HEK293 (cell line): ENCODE measurements around the gene MEGF8.
A peak's percentile ranks its signal among the peaks of the same experiment; 100 is the strongest.

Experiments used
- CTCF ChIA-PET: fragments of 350-600 bp; formaldehyde crosslinking; extraction: SDS; loops from one replicate; lab custom pipeline; 2021; ENCODE audit warnings: antibody characterized with exemption; lab: Yijun Ruan, JAX
- POLR2A ChIA-PET: fragments of 300-600 bp; formaldehyde crosslinking; extraction: SDS; loops from one replicate; lab custom pipeline; 2020; ENCODE audit warnings: antibody characterized with exemption, inconsistent platforms; lab: Yijun Ruan, JAX
- H3K27ac ChIP-seq: fragments of 200-500 bp; sonication (Bioruptor generic); 2 replicates; pipeline ENCODE4 v1.5.1; 2014; ENCODE audit warnings: low read depth, low read length, control low read depth, inconsistent platforms; ENCODE audit errors: extremely low read depth
- H3K36me3 ChIP-seq, 2 experiments: fragments of 200-500 bp in 1 of 2; sonication (Bioruptor generic) in 1 of 2; 1 replicate in 1 of 2; 2 replicates in 1 of 2; pipeline ENCODE4 v1.5.1; 2014 to 2017; ENCODE audit warnings: inconsistent platforms in 2 of 2, low read length in 2 of 2; ENCODE audit not compliant: control insufficient read depth in 2 of 2, insufficient read depth in 1 of 2
- H3K4me1 ChIP-seq: fragments of 200-500 bp; sonication (Bioruptor generic); 2 replicates; pipeline ENCODE4 v1.5.1; 2014; ENCODE audit warnings: mild to moderate bottlenecking, low read length, inconsistent platforms; ENCODE audit not compliant: control insufficient read depth, insufficient read depth
- H3K4me3 ChIP-seq: 2 replicates; pipeline ENCODE4 v1.5.1; 2011; ENCODE audit warnings: low read depth, mild to moderate bottlenecking, control low read depth, low read length, moderate library complexity
- H3K9me3 ChIP-seq: fragments of 200-500 bp; sonication (Bioruptor generic); 2 replicates; pipeline ENCODE4 v1.5.1; 2014; ENCODE audit warnings: low read depth, low read length, inconsistent platforms; ENCODE audit not compliant: control insufficient read depth, insufficient read depth
- KLF1 ChIP-seq: fragments of 450-650 bp; formaldehyde crosslinking; IDR thresholded peaks from 2 replicates; pipeline ENCODE4 v1.5.1; 2016; ENCODE audit warnings: missing biosample characterization, missing genetic modification characterization
- PATZ1 ChIP-seq: fragments of 450-650 bp; formaldehyde crosslinking; IDR thresholded peaks from 2 replicates; pipeline ENCODE4 v1.5.1; 2016; ENCODE audit warnings: missing biosample characterization, missing genetic modification characterization
- REPIN1 ChIP-seq: fragments of 450-650 bp; formaldehyde crosslinking; IDR thresholded peaks from 2 replicates; pipeline ENCODE4 v1.5.1; 2017; ENCODE audit warnings: missing biosample characterization, missing genetic modification characterization, low read depth
- WT1 ChIP-seq: fragments of 450-650 bp; formaldehyde crosslinking; IDR thresholded peaks from 2 replicates; pipeline ENCODE4 v1.5.1; 2016; ENCODE audit warnings: missing biosample characterization, missing genetic modification characterization
- ZBTB7A ChIP-seq: fragments of 450-650 bp; formaldehyde crosslinking; IDR thresholded peaks from 2 replicates; pipeline ENCODE4 v1.5.1; 2016; ENCODE audit warnings: low read depth, missing biosample characterization, missing genetic modification characterization
- ZEB2 ChIP-seq: fragments of 450-650 bp; formaldehyde crosslinking; IDR thresholded peaks from 2 replicates; pipeline ENCODE4 v1.5.1; 2016; ENCODE audit warnings: missing biosample characterization, missing genetic modification characterization
- ZNF2 ChIP-seq: fragments of 450-650 bp; formaldehyde crosslinking; IDR thresholded peaks from 2 replicates; pipeline ENCODE4 v1.5.1; 2016; ENCODE audit warnings: missing biosample characterization, missing genetic modification characterization
- ZNF223 ChIP-seq: fragments of 450-650 bp; formaldehyde crosslinking; IDR thresholded peaks from 2 replicates; pipeline ENCODE4 v1.5.1; 2016; ENCODE audit warnings: missing biosample characterization, missing genetic modification characterization
- ZNF23 ChIP-seq: fragments of 450-650 bp; formaldehyde crosslinking; IDR thresholded peaks from 2 replicates; pipeline ENCODE4 v1.5.1; 2016; ENCODE audit warnings: missing biosample characterization, missing genetic modification characterization, borderline replicate concordance
- ZNF280C ChIP-seq: fragments of 450-650 bp; formaldehyde crosslinking; IDR thresholded peaks from 2 replicates; pipeline ENCODE4 v1.5.1; 2016; ENCODE audit warnings: missing biosample characterization, missing genetic modification characterization
- ZNF335 ChIP-seq: fragments of 450-650 bp; formaldehyde crosslinking; conservative IDR thresholded peaks from 2 replicates; pipeline ENCODE4 v1.5.1; 2016; ENCODE audit warnings: missing biosample characterization, missing genetic modification characterization
- ZNF426 ChIP-seq: fragments of 450-650 bp; formaldehyde crosslinking; IDR thresholded peaks from 2 replicates; pipeline ENCODE4 v1.5.1; 2017; ENCODE audit warnings: missing biosample characterization, missing genetic modification characterization, mild to moderate bottlenecking, inconsistent platforms, moderate library complexity
- ZNF449 ChIP-seq: fragments of 450-650 bp; formaldehyde crosslinking; IDR thresholded peaks from 2 replicates; pipeline ENCODE4 v1.5.1; 2017; ENCODE audit warnings: missing biosample characterization, mild to moderate bottlenecking, missing genetic modification characterization, moderate library complexity
- ZNF473 ChIP-seq: fragments of 450-650 bp; formaldehyde crosslinking; IDR thresholded peaks from 2 replicates; pipeline ENCODE4 v1.5.1; 2017; ENCODE audit warnings: missing biosample characterization, missing genetic modification characterization
- ZNF518A ChIP-seq: fragments of 450-650 bp; formaldehyde crosslinking; conservative IDR thresholded peaks from 2 replicates; pipeline ENCODE4 v1.5.1; 2016; ENCODE audit warnings: low read depth, missing biosample characterization, missing genetic modification characterization
- ZNF530 ChIP-seq: fragments of 450-650 bp; formaldehyde crosslinking; IDR thresholded peaks from 2 replicates; pipeline ENCODE4 v1.5.1; 2016; ENCODE audit warnings: low read depth, missing biosample characterization, missing genetic modification characterization
- ZNF580 ChIP-seq: fragments of 450-650 bp; formaldehyde crosslinking; IDR thresholded peaks from 2 replicates; pipeline ENCODE4 v1.5.1; 2016; ENCODE audit warnings: missing biosample characterization, missing genetic modification characterization
- ZNF645 ChIP-seq: fragments of 450-650 bp; formaldehyde crosslinking; IDR thresholded peaks from 2 replicates; pipeline ENCODE4; 2016; ENCODE audit warnings: missing biosample characterization, missing genetic modification characterization
- ZNF692 ChIP-seq: fragments of 450-650 bp; formaldehyde crosslinking; IDR thresholded peaks from 2 replicates; pipeline ENCODE4 v1.5.1; 2016; ENCODE audit warnings: missing biosample characterization, missing genetic modification characterization
- ZNF747 ChIP-seq: fragments of 450-650 bp; formaldehyde crosslinking; IDR thresholded peaks from 2 replicates; pipeline ENCODE4 v1.5.1; 2016; ENCODE audit warnings: missing biosample characterization, missing genetic modification characterization
- ZNF76 ChIP-seq: fragments of 450-650 bp; formaldehyde crosslinking; IDR thresholded peaks from 2 replicates; pipeline ENCODE4; 2016; ENCODE audit warnings: low read depth, missing biosample characterization, missing genetic modification characterization, borderline replicate concordance

Gene MEGF8

GRCh38 chr19:42284591-42285341, 40.7 kb upstream of the MEGF8 start (continued):
- TF ChIP-seq ZNF692 (tag by site-specific recombination) (peak; percentile 51; the same call in 1 of the 2 replicates), ZBTB7A (0 out of 2 replicates have a peak, but pooled peaks have one; percentile 29), ZNF76 (tag by site-specific recombination) (peak; percentile 50; the same call in 1 of the 2 replicates), KLF1 (peak; percentile 54), ZNF2 (tag by site-specific recombination) (peak; percentile 84; the same call in 1 of the 2 replicates), ZNF473 (tag by site-specific recombination) (no peak), ZNF280C (tag by site-specific recombination) (no peak), PATZ1 (tag by site-specific recombination) (peak; percentile 90), ZNF645 (tag by site-specific recombination) (peak; percentile 91; the same call in 1 of the 2 replicates)

GRCh38 chr19:42285541-42285941, 39.9 kb upstream of the MEGF8 start:
- ChIA-PET POLR2A (interaction anchor here (12.3 kb wide), 1 partner anchor 38 kb away, joined by 242 read pairs; the partner anchor contains the start of gene GSK3A), CTCF (interaction anchor here (0.6 to 0.8 kb wide), 2 partner anchors 11 to 58 kb away, joined by 4 read pairs; no protein-coding TSS in a partner anchor)
- Histone ChIP-seq H3K4me3 (no peak overlapping the region), H3K9me3 (no peaks in the 10 kb centered on the region), H3K36me3 (peaks cover 0 to 39% of the 10 kb centered on the region in 2 experiments; a peak in 2 of 3 replicates), H3K4me1 (peaks cover 43% of the 10 kb centered on the region), H3K27ac (peak overlapping the region; percentile 82; the same call in 1 of the 2 replicates)
- no peak for TF ChIP-seq ZNF23
- TF ChIP-seq ZNF530 (tag by site-specific recombination), result no peak
- no peak for TF ChIP-seq WT1 (tag by site-specific recombination)
- no peak for TF ChIP-seq ZNF426 (tag by site-specific recombination)
- no peak for TF ChIP-seq ZNF580 (tag by site-specific recombination)
- no peak for TF ChIP-seq ZEB2 (tag by site-specific recombination)
- no peak for TF ChIP-seq REPIN1 (tag by site-specific recombination)
- TF ChIP-seq ZNF449, result no peak
- no peak for TF ChIP-seq ZNF223 (tag by site-specific recombination)
- no peak for TF ChIP-seq ZNF518A (tag by site-specific recombination)
- no peak for TF ChIP-seq ZNF335 (tag by site-specific recombination)
- no peak for TF ChIP-seq ZNF747 (tag by site-specific recombination)
